Fibroblast of skin of left biceps (primary cell): ENCODE data around the gene RFC4.
"Not testable (repeated sequence)": the region's sequence is repeated elsewhere in the genome, so short reads cannot be mapped to it uniquely, and the experiment has no call there.

Source experiments
- DNase-seq, 2 experiments: peaks; one replicate each; pipeline ENCODE4 v3.0.0-alpha.2; 2013; ENCODE audit warnings: low read depth in 2 of 2

RFC4 gene

GRCh38 chr3:186806089-186807055, at the start of gene RFC4:
Gene RFC4, minus strand, starts transcription at chr3:186806482. Its CDS starts 1,769 bp downstream, at chr3:186804713.
- DNase-seq: no peak

- no peak for DNase-seq
Measured at GRCh38 chr3:186854954-186855353, 48.7 kb upstream of the RFC4 start.

GRCh38 chr3:186854146-186854545, 47.9 kb upstream of the RFC4 start:
- no peak for DNase-seq

GRCh38 chr3:186852994-186853393, 46.7 kb upstream of the RFC4 start:
- DNase-seq: no peak

- not testable (repeated sequence) for DNase-seq
Measured at GRCh38 chr3:186851835-186852234, 45.6 kb upstream of the RFC4 start.

GRCh38 chr3:186849374-186849975, 43.2 kb upstream of the RFC4 start:
- DNase-seq: no peak

GRCh38 chr3:186847437-186847836, 41.2 kb upstream of the RFC4 start:
- no peak for DNase-seq

GRCh38 chr3:186845756-186846155, 39.5 kb upstream of the RFC4 start:
- DNase-seq: no peak

GRCh38 chr3:186844908-186845307, 38.6 kb upstream of the RFC4 start:
- DNase-seq: no peak

- no peak for DNase-seq
Measured at GRCh38 chr3:186843039-186843432, 36.8 kb upstream of the RFC4 start.

- no peak for DNase-seq
Measured at GRCh38 chr3:186842426-186843038, 36.2 kb upstream of the RFC4 start, which contains the start of gene ADIPOQ. Gene ADIPOQ, plus strand, starts transcription at chr3:186842710. Its CDS starts 10,349 bp downstream, at chr3:186853059.

GRCh38 chr3:186841620-186842019, 35.3 kb upstream of the RFC4 start:
- no peak for DNase-seq

- no peak for DNase-seq
Measured at GRCh38 chr3:186839874-186840641, 33.8 kb upstream of the RFC4 start.

GRCh38 chr3:186832276-186832675, 26.0 kb upstream of the RFC4 start:
- no peak for DNase-seq

GRCh38 chr3:186831798-186832197, 25.5 kb upstream of the RFC4 start:
- no peak for DNase-seq

GRCh38 chr3:186828340-186828739, 22.1 kb upstream of the RFC4 start:
- DNase-seq: no peak

GRCh38 chr3:186826976-186827857, 20.9 kb upstream of the RFC4 start:
- DNase-seq: peak; percentile 49 to 51

- DNase-seq: no peak
Measured at GRCh38 chr3:186826410-186826975, 20.2 kb upstream of the RFC4 start.

GRCh38 chr3:186825872-186826409, 19.7 kb upstream of the RFC4 start:
- DNase-seq: no peak

GRCh38 chr3:186825294-186825821, 19.1 kb upstream of the RFC4 start:
- peak; percentile 35 to 37 for DNase-seq
